ENCODE results near the gene SLC28A3.
A peak's percentile ranks its signal among the peaks of the same experiment; 100 is the strongest.
"Not testable (repeated sequence)": the region's sequence is repeated elsewhere in the genome, so short reads cannot be mapped to it uniquely, and the experiment has no call there.

SLC28A3 gene

GRCh38 chr9:84340535-84340934 is at the start of gene SLC28A3:
TSS of gene SLC28A3 (minus strand) at chr9:84340758. CDS start at chr9:84340633, 125 bp downstream.
- no peak for DNase-seq

GRCh38 chr9:84390254-84390653 is 49.7 kb upstream of the SLC28A3 start:
- DNase-seq: not testable (repeated sequence)

GRCh38 chr9:84387821-84388220 is 47.3 kb upstream of the SLC28A3 start:
- DNase-seq: no peak

- DNase-seq: no peak
Observed at GRCh38 chr9:84386753-84387152, 46.2 kb upstream of the SLC28A3 start.

GRCh38 chr9:84385386-84386040 is 45.0 kb upstream of the SLC28A3 start:
- no peak for DNase-seq

- no peak for DNase-seq
Observed at GRCh38 chr9:84384617-84385016, 44.1 kb upstream of the SLC28A3 start.

GRCh38 chr9:84383178-84383577 is 42.6 kb upstream of the SLC28A3 start:
- DNase-seq: no peak

- no peak for DNase-seq
Observed at GRCh38 chr9:84382720-84383119, 42.2 kb upstream of the SLC28A3 start.

GRCh38 chr9:84381508-84381907 is 41.0 kb upstream of the SLC28A3 start:
- no peak for DNase-seq

GRCh38 chr9:84379740-84380139 is 39.2 kb upstream of the SLC28A3 start:
- DNase-seq: no peak

GRCh38 chr9:84375954-84376353 is 35.4 kb upstream of the SLC28A3 start:
- DNase-seq: no peak

GRCh38 chr9:84374516-84374915 is 34.0 kb upstream of the SLC28A3 start:
- peak; percentile 85 for DNase-seq

GRCh38 chr9:84374013-84374412 is 33.5 kb upstream of the SLC28A3 start:
- no peak for DNase-seq

- no peak for DNase-seq
Observed at GRCh38 chr9:84371737-84372136, 31.2 kb upstream of the SLC28A3 start.

GRCh38 chr9:84368601-84369000 is 28.0 kb upstream of the SLC28A3 start:
- DNase-seq: no peak

- DNase-seq: peak; percentile 43
Observed at GRCh38 chr9:84367726-84368125, 27.2 kb upstream of the SLC28A3 start.

GRCh38 chr9:84366683-84367082 is 26.1 kb upstream of the SLC28A3 start:
- no peak for DNase-seq

GRCh38 chr9:84364894-84365490 is 24.4 kb upstream of the SLC28A3 start:
- DNase-seq: not testable (repeated sequence)

- no peak for DNase-seq
Observed at GRCh38 chr9:84361645-84362044, 21.1 kb upstream of the SLC28A3 start.

- DNase-seq: no peak
Observed at GRCh38 chr9:84357275-84357674, 16.7 kb upstream of the SLC28A3 start.

- no peak for DNase-seq
Observed at GRCh38 chr9:84354035-84354434, 13.5 kb upstream of the SLC28A3 start.

GRCh38 chr9:84349671-84350070 is 9.1 kb upstream of the SLC28A3 start:
- DNase-seq: no peak

GRCh38 chr9:84343111-84343521 is 2.6 kb upstream of the SLC28A3 start:
- DNase-seq: no peak

- DNase-seq: peak; percentile 22
Observed at GRCh38 chr9:84339962-84340361, 596 bp downstream of the SLC28A3 start.

GRCh38 chr9:84339503-84339902 is 1.1 kb downstream of the SLC28A3 start:
- DNase-seq: no peak

Data from NCI-H82 (cell line).